Activated CD8-positive, alpha-beta memory T cell treated with anti-CD3 and anti-CD28 coated beads, Interleukin-2, amount 10 ng/mL, durations not matched to agents 7 days and 5 days (primary cell): ENCODE results near the gene LOC101059915.

Experiments used
- ATAC-seq: fragments of 150-1000 bp; cut with Tn5 transposase; one replicate; pipeline ENCODE4 v1.10.0; 2021; ENCODE audit warnings: moderate library complexity
- CTCF ChIA-PET: fragments of 350-600 bp; sonication (Branson Sonifier 250); formaldehyde crosslinking; loops from one replicate; lab custom pipeline; 2021; ENCODE audit warnings: antibody characterized with exemption; lab: Charles Lee
- DNase-seq: peaks from one replicate; pipeline ENCODE4 v3.0.0-alpha.2; 2020
- H3K27ac Mint-ChIP-seq: one replicate; pipeline ENCODE4 v1.8.0; 2021; ENCODE audit warnings: mild to moderate bottlenecking, mixed read lengths
- H3K27me3 Mint-ChIP-seq: one replicate; pipeline ENCODE4 v1.8.0; 2021; ENCODE audit warnings: mixed read lengths
- H3K36me3 Mint-ChIP-seq: one replicate; pipeline ENCODE4 v1.8.0; 2021; ENCODE audit warnings: mild to moderate bottlenecking, mixed read lengths
- H3K4me1 Mint-ChIP-seq: one replicate; pipeline ENCODE4 v1.8.0; 2021; ENCODE audit warnings: mixed read lengths
- H3K4me3 Mint-ChIP-seq: one replicate; pipeline ENCODE4 v1.8.0; 2021; ENCODE audit warnings: mild to moderate bottlenecking, moderate library complexity, mixed read lengths
- H3K9me3 Mint-ChIP-seq: one replicate; pipeline ENCODE4 v1.8.0; 2022; ENCODE audit warnings: low read depth, mixed read lengths

Gene LOC101059915

DNA sequence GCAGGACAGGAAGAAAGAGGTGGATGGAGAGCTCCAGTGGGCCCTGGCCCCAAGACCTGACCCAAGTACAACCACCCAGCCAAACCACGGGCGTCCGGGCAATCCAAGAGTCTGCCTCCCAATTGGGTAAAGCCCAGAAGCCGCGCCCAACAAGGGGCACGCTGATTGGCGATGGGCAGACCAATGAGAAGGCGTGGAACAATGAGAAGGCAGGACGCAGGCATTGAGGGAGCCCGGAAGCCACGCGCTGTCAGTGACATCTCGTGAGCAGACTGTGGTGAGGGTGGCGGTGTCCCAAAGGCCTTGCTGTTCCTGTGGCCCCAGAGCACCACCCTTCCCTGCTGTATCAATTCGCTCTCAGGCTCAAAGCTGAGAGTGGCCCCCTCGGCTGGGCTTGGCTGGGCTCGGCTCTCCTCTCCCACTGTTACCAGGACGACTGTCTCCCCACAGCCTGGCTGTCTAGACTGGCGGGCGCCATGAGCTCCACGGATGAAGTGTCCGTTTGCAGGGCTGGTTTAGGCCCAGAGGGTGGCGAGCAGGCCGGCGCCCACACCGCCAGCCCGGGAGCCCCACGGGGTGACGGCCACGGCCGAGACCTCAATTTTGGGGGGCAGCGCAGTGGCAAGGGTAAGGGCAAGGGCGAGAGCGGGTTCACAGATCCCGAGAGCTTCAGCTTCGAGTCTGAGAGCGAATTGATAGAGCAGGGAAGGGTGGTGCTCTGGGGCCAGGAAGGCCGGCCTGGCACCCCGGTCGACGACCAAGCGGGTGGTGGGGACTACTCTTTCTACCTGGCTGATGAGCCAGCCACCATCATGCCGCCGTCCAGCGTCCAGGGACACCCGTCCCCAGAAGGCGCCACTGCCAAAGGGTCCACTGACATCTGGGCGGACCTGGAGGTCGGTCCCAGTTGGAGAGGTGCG lies at the start of gene LOC101059915:
LOC101059915 (plus strand) TSS at position 219 of the 920 bp plus-strand sequence.
- H3K27ac Mint-ChIP-seq: no peak within 1 kb of the TSS
- peaks cover 28% of the 10 kb centered on the region for H3K4me1 Mint-ChIP-seq
- ATAC-seq (no peak), DNase-seq (no peak)
- no peaks in the 10 kb centered on the region for H3K36me3 Mint-ChIP-seq
- H3K9me3 Mint-ChIP-seq: no peaks in the 10 kb centered on the region
- peaks cover 7% of the 10 kb centered on the region for H3K27me3 Mint-ChIP-seq
- CTCF ChIA-PET: interaction anchor here (1.0 kb wide), 1 partner anchor 192 kb away, joined by 3 read pairs; no protein-coding TSS in a partner anchor
- no peak within 1 kb of the TSS for H3K4me3 Mint-ChIP-seq

DNA sequence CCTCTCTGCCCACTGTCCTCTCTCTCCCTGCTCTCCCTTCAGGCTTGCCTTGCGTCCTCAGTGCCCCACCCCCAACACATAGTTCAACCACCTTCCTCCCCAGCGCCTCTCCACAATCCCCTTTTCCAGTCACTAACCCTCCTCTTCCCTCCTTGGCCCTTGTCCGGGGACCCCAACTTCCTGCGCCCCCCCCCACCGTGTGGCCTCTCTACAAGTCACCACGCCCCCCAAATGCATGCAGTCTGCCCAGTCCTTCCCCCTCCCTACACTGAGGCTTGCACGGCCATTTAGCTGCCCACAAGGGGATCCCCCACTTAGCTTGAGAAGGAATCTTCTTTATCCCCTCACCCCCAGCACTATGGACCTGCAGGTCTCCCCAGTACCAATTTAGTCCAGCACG lies 49.6 kb upstream of the LOC101059915 start:
- Mint-ChIP-seq H3K4me3 (peak overlapping the region; percentile 97), H3K9me3 (no peaks in the 10 kb centered on the region), H3K36me3 (peaks cover 37% of the 10 kb centered on the region), H3K27ac (peak overlapping the region; percentile 90), H3K4me1 (peaks cover 64% of the 10 kb centered on the region), H3K27me3 (no peaks in the 10 kb centered on the region)
- DNase-seq: peak; percentile 45
- CTCF ChIA-PET: interaction anchor here (3.0 to 7.7 kb wide), 2 partner anchors 19 to 34 kb away, joined by 14 to 33 read pairs; no protein-coding TSS in a partner anchor
- ATAC-seq: no peak

DNA sequence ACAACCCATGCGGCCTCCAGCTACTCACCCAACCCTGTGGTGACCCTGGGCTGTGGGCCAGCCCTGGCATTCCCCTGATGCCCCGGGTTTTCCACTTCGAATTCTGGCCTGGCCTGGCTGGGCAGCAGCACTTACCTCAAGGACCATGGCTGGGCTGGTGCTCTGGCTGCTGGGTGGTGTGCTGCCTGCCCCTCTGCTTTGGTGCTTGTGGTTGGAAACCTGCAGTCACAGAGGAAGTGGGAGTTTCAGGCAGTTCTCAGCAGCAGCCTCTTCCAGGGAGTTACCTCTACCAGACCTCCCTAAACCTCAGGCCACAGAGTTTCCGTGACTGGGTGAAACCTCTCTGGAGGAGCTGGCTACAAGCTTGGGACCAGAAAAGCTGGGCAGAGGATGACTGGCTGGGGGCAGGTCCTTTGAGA lies 49.0 kb upstream of the LOC101059915 start, which contains the start of gene CXCR3:
CXCR3 (minus strand) TSS at position 209 of the 419 bp plus-strand sequence; CDS start at position 147, 62 bp downstream.
- H3K27ac Mint-ChIP-seq: peak within 1 kb of the TSS; percentile 90
- H3K4me3 Mint-ChIP-seq: peak within 1 kb of the TSS; percentile 97
- CTCF ChIA-PET: interaction anchor here (3.0 to 7.7 kb wide), 2 partner anchors 19 to 34 kb away, joined by 14 to 33 read pairs; no protein-coding TSS in a partner anchor
- DNase-seq (peak; percentile 90), ATAC-seq (peak; percentile 50)
- no peaks in the 10 kb centered on the region for H3K9me3 Mint-ChIP-seq
- H3K36me3 Mint-ChIP-seq: peaks cover 34% of the 10 kb centered on the region
- H3K4me1 Mint-ChIP-seq: peaks cover 67% of the 10 kb centered on the region
- H3K27me3 Mint-ChIP-seq: no peaks in the 10 kb centered on the region

DNA sequence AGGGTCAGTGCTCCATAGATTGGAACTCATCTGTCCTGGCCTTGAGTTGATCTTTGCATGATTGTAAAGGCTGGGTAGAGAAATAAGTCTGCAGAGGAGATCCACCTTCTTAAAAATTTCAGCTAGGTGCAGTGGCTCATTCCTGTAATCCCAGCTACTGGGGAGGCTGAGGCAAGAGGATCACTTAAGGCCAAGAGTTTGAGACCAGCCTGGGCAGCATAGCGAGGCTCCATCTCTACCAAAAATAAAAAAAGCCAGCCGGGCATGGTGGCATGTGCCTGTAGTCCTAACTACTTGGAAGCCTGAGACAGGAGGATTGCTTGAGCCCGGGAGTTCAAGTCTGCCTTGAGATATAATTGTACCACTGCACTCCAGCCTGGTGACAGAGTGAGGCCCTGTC lies 48.6 kb upstream of the LOC101059915 start:
- H3K4me3 Mint-ChIP-seq: peak overlapping the region; percentile 97
- peak overlapping the region; percentile 90 for H3K27ac Mint-ChIP-seq
- no peak for ATAC-seq
- no peak for DNase-seq
- CTCF ChIA-PET: interaction anchor here (0.6 to 7.7 kb wide), 4 partner anchors 18 to 307 kb away, joined by 3 to 33 read pairs (median 8); no protein-coding TSS in a partner anchor
- H3K36me3 Mint-ChIP-seq: peaks cover 34% of the 10 kb centered on the region
- no peaks in the 10 kb centered on the region for H3K27me3 Mint-ChIP-seq
- no peaks in the 10 kb centered on the region for H3K9me3 Mint-ChIP-seq
- peaks cover 68% of the 10 kb centered on the region for H3K4me1 Mint-ChIP-seq

DNA sequence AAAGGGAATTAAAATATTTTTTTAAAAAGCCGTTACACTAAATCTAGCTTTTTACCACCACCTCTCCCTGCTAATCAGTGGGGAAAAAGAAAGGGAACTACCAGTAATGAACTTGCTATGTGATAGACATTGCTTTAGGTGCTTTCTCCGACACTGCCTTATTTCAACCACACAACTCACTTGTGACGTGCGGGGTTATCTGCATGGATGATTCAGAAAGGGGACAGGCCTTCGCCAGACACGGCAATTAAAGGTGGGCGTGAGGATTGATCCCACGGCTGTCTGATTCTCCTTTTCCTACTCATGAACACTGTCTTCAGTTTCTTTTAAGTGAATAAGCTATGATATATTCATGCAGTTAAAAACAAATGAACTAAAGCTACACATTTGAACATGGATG lies 48.2 kb upstream of the LOC101059915 start:
- H3K27me3 Mint-ChIP-seq: no peaks in the 10 kb centered on the region
- peaks cover 70% of the 10 kb centered on the region for H3K4me1 Mint-ChIP-seq
- peak; percentile 11 for ATAC-seq
- CTCF ChIA-PET: interaction anchor here (0.6 to 7.7 kb wide), 4 partner anchors 18 to 308 kb away, joined by 3 to 33 read pairs (median 8); no protein-coding TSS in a partner anchor
- H3K9me3 Mint-ChIP-seq: no peaks in the 10 kb centered on the region
- H3K36me3 Mint-ChIP-seq: peaks cover 34% of the 10 kb centered on the region
- H3K4me3 Mint-ChIP-seq: peak overlapping the region; percentile 97
- H3K27ac Mint-ChIP-seq: peak overlapping the region; percentile 90
- peak; percentile 72 for DNase-seq

DNA sequence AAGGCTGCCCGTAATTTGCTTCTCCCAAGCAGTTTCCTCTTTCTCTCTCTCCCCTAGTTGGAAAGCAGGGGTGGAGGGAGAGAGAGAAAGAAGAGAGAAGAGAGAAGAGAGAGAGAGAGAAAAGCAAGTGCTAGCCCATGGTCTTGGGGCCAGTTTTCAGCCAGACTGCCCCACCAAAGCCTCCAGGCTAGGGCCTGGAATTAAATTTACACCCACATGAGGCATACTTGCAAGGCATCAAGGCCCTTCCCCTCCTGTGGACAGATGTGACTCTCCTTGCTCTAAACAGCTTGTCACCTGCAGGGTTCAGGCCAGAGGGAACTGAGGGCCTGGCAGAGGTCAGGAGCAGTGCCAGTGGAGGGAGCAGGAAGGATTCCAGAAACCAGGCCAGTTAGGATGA lies 47.4 kb upstream of the LOC101059915 start:
- Mint-ChIP-seq H3K36me3 (peaks cover 29% of the 10 kb centered on the region), H3K9me3 (no peaks in the 10 kb centered on the region), H3K27ac (peak overlapping the region; percentile 90), H3K4me3 (no peak overlapping the region), H3K4me1 (peaks cover 70% of the 10 kb centered on the region), H3K27me3 (no peaks in the 10 kb centered on the region)
- CTCF ChIA-PET: interaction anchor here (7.7 kb wide), 1 partner anchor 17 kb away, joined by 33 read pairs; no protein-coding TSS in a partner anchor
- ATAC-seq (no peak), DNase-seq (no peak)

DNA sequence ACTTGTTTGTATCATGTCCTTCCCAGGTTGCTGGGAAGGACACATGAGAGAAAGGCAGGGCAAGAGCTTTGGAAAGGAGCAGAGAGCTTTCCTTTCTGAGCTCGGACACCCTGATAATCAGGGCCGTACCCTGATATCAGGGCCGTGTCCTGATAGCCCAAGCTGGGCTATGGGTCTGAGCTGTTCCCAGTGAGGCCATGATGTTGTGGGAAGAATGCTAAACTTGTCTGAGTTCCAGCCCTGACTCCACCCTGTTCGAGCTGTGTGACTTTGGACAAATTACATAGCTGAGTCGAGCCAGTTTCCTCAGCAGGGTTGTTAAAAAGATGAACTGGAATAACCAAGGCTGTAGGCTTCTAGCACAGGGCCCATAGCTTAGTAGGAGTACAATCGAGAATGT lies 45.7 kb upstream of the LOC101059915 start:
- no peak for DNase-seq
- Mint-ChIP-seq H3K4me3 (no peak overlapping the region), H3K36me3 (peaks cover 13% of the 10 kb centered on the region), H3K27me3 (no peaks in the 10 kb centered on the region), H3K27ac (peak overlapping the region; percentile 90), H3K4me1 (peaks cover 64% of the 10 kb centered on the region), H3K9me3 (no peaks in the 10 kb centered on the region)
- CTCF ChIA-PET: interaction anchor here (0.5 to 2.2 kb wide), 5 partner anchors 9 to 31 kb away, joined by 3 to 10 read pairs (median 5); no protein-coding TSS in a partner anchor
- ATAC-seq: no peak

DNA sequence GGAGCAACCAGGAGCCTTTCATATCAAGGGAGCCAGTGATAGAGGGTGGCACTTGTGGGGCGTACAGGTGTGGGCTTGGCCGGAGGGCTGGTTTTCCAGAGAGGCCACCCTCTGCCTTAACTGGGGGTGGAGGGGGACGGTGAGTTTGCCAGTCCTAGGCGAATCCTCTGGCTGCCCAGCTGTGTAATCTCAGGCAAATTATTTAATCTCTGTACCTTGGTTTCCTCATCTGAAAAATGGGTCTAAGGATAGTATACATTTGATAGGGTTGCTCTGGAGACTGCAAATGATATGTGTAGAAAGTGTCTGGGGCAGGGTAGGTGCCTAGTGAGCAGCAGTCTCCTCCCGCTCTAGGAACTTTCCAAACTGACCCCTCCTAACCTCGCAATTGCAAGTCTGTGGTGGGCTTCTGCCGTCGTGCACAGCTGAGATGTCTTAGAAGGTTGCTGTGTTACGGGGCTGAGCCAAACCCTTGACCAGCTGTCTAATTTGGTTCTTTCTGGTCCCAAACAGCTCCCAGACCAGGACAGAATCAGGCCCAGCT lies 45.2 kb upstream of the LOC101059915 start:
- Mint-ChIP-seq H3K27me3 (no peaks in the 10 kb centered on the region), H3K36me3 (peaks cover 8% of the 10 kb centered on the region), H3K9me3 (no peaks in the 10 kb centered on the region), H3K27ac (peak overlapping the region; percentile 90), H3K4me1 (peaks cover 61% of the 10 kb centered on the region), H3K4me3 (peak overlapping the region; percentile 56)
- CTCF ChIA-PET: interaction anchor here (0.5 to 2.2 kb wide), 10 partner anchors 8 to 90 kb away, joined by 3 to 10 read pairs (median 5); partner anchors contain the start of gene OGT
- DNase-seq (no peak), ATAC-seq (peak; percentile 4)

DNA sequence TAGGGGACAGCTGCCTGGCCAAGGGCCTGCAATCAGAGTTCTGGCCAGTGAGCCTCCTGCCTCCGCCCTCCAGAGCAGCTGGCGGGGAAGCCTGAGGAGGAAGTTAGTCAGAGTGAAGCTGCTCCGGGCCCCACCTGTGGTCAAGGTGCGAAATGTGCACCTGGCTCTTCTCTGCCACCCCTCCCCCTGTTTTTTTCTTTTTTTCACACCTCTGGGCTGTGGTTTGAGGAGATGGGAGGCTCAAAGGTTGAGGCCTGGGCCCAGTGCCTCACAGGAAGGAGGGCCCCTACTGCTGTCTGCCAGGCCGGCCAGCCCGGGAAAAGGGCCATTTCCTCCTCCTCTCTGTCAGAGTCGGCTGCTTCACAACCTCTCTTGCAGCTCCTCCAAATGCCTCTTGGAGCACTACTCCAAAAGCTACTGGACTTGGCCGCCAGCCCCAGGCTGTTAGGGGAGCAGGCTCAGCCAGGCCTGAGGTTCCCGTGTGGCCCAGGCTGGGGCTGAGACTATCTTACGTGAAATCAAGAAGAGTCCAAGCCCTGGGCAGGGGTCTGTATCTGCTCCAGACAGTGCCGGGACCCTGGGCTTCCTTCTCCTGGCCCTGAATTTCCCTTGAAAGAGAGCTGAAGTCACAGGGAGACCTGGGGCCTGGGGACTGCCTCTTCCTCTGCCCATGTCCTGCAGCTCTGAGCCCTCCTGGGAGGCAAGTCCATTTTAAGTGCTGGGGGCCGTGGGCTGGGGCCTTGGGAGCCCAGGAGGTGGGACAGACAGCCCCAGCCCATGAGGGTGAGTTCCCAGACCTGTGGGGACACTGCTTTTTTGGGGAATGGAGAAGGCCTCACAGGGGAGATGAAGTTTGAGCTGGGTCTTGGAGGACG lies 44.5 kb upstream of the LOC101059915 start:
- ATAC-seq: peak; percentile 63
- Mint-ChIP-seq H3K9me3 (no peaks in the 10 kb centered on the region), H3K27ac (peak overlapping the region; percentile 90), H3K36me3 (peaks cover 2% of the 10 kb centered on the region), H3K27me3 (no peaks in the 10 kb centered on the region), H3K4me1 (peaks cover 62% of the 10 kb centered on the region), H3K4me3 (peak overlapping the region; percentile 56)
- CTCF ChIA-PET: interaction anchor here (0.7 to 2.2 kb wide), 9 partner anchors 8 to 91 kb away, joined by 3 to 10 read pairs (median 5); partner anchors contain the start of gene OGT
- peak; percentile 87 for DNase-seq

DNA sequence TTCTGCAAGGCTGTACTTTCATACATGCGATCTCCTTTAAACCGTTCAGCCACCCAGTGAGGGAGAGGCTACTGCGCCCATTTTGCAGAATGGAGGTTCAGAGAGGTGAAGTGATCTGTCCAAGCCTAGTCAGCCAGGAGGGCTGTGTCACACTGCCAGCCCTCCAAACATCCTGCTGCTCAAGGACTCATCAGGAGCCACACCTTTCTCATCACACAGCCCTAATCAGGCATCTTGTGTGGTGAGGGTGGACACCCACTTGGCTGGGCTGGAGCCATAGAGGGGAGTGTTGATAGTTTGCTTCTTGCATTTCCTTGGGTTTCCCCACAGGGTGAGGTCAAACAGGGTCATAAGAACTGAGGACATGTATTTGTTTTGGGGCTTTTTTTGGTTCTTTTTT lies 43.6 kb upstream of the LOC101059915 start:
- CTCF ChIA-PET: interaction anchor here (1.6 to 1.9 kb wide), 3 partner anchors 9 to 17 kb away, joined by 5 to 6 read pairs (median 6); no protein-coding TSS in a partner anchor
- Mint-ChIP-seq H3K27ac (peak overlapping the region; percentile 90), H3K4me1 (peaks cover 59% of the 10 kb centered on the region), H3K4me3 (peak overlapping the region; percentile 56), H3K9me3 (no peaks in the 10 kb centered on the region), H3K36me3 (no peaks in the 10 kb centered on the region), H3K27me3 (no peaks in the 10 kb centered on the region)
- no peak for ATAC-seq
- peak; percentile 48 for DNase-seq

DNA sequence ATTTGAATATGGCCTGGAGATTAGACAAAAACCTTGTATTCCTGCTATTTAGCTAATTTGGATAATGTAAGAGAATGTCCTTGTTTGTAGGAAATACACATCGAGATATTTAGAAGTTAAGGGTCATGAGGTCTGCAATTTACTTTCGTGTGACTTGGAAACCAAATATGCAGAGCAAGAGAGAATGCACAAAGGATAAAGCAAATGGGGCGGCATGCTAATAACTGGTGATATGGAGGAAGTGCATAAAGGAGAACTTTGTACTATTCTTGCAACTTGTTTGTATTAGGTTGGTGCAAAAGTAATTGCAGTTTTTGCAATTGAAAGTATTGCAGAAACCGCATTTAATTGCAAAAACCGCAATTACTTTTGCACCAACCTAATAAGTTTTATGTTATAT lies 41.9 kb upstream of the LOC101059915 start:
- Mint-ChIP-seq H3K4me1 (peaks cover 49% of the 10 kb centered on the region), H3K27me3 (no peaks in the 10 kb centered on the region), H3K27ac (no peak overlapping the region), H3K36me3 (no peaks in the 10 kb centered on the region), H3K9me3 (no peaks in the 10 kb centered on the region), H3K4me3 (no peak overlapping the region)
- CTCF ChIA-PET: interaction anchor here (0.8 kb wide), 2 partner anchors 9 to 11 kb away, joined by 3 read pairs; no protein-coding TSS in a partner anchor
- DNase-seq (no peak), ATAC-seq (no peak)

DNA sequence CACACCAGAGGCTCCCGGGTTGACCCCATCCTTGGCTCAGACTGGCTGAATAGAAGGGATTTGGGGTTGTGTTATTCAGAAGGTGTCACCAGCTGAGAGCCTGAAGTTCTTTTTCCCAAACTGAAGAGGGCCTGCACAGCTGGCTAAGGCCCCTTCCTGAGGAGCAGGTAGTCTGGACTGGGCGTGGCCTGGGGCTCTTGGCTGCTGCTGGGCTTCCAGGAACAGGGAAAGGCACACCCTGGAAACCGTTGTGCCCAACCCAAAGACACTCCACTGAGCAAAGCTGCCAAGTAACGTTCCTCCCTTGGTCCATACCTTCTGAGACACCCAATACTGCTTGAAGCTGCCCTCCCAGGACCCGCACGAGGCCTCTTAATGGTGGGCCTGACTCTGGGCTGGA lies 40.8 kb upstream of the LOC101059915 start:
- no peak overlapping the region for H3K4me3 Mint-ChIP-seq
- H3K27ac Mint-ChIP-seq: no peak overlapping the region
- H3K9me3 Mint-ChIP-seq: no peaks in the 10 kb centered on the region
- no peak for ATAC-seq
- peaks cover 43% of the 10 kb centered on the region for H3K4me1 Mint-ChIP-seq
- CTCF ChIA-PET: no interaction called here
- no peaks in the 10 kb centered on the region for H3K36me3 Mint-ChIP-seq
- no peaks in the 10 kb centered on the region for H3K27me3 Mint-ChIP-seq
- DNase-seq: no peak
